NCI-H345 treated with DMSO at 0.1 percent for 48 hours (cell line): Measurements from ENCODE around the gene ZP3.
"Not testable (repeated sequence)": the region's sequence is repeated elsewhere in the genome, so short reads cannot be mapped to it uniquely, and the experiment has no call there.

Experiments used
- DNase-seq: peaks from one replicate; lab custom pipeline; 2025; ENCODE audit not compliant: unreplicated experiment; lab: John Stamatoyannopoulos, UW

The ZP3 gene

DNA sequence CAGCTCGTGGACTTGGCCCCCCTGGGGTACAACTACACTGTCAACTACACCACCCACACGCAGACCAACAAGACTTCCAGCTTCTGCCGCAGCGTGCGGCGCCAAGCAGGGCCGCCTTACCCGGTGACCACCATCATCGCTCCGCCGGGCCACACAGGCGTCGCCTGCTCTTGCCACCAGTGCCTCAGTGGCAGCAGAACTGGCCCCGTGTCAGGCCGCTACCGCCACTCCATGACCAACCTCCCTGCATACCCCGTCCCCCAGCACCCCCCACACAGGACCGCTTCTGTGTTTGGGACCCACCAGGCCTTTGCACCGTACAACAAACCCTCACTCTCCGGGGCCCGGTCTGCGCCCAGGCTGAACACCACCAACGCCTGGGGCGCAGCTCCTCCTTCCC lies 57.9 kb downstream of the ZP3 start:
- not testable (repeated sequence) for DNase-seq

GRCh38 chr7:76483081-76483480 lies 58.3 kb downstream of the ZP3 start:
- not testable (repeated sequence) for DNase-seq

- DNase-seq, result not testable (repeated sequence)
Observed at GRCh38 chr7:76484456-76484855, 59.7 kb downstream of the ZP3 start.

DNA sequence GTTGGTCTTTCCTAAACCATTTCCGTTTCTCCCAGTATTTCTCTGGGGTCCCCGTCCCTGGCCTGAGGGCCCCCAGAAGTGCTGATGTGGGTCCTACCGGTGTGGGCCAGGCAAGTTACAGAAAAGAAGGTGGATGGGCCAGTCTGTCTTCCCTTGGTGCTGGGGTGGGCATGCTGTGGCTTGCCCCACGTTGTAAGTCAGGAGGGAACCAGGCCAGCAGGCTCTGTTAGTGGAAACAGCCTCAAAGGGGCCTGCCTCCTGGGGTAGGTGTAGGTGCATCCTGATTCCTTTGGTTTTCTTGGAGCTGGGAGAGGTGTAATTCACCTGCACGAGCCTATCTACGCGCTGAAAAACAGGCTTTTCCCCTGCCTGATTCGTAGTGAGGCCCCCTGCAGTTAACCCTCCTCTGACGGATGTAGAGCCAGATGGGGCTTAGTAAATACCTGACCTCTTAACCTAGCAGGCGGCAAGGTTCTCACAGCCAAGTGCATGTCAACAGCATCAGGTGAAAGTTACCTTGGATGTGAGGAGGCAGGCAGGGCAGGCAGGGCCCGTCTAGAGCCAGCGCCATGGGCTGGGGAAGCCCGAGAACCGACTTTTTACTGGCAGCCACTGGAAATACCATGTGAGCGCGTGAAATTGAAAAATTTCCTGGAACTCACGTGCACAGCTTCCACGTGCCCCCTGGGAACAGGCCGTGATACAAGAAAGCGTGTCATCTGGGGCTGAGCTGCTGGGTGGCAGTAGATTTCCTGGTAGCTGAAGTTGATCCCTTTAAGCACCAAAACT lies 61.3 kb downstream of the ZP3 start:
- DNase-seq, result not testable (repeated sequence)

DNA sequence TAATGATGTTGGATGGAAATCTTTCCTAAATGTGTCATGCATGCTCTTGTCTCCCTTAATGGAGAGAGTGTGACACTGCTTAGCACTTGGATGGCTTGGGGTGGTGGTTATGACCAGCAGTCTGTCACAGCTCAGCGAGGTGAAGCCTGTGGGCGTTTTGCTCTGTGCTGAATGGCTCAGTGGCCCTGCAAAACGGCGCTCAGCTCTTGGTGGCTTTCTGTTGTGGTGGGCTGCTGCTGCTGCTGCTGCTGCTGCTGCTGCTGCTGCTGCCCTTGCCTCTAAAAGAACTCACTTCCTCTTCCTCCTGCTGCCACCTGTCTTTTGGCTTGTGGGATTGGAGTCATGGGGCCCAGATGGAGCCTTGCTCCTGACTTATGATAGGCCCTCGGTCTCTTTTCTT lies 61.9 kb downstream of the ZP3 start:
- DNase-seq, result not testable (repeated sequence)

DNA sequence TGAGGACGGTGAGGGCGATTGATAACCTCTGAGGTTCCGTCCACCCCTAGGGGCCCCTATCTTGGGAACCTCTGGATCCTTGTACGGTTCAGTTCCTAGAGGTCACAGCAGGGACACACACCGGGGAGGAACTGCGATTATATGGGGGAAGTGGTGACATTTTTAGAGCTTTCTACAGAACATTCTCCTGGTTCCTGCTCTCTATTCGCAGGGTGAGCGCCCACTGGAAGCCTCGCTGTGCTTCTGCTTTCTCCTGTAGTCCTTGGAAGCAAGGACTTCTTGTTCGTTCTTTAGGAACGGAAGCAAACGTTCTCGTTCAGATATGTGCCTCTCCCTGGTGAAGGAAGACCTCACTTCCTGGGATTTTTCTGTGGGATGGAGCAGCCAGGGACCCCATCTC lies 63.2 kb downstream of the ZP3 start:
- not testable (repeated sequence) for DNase-seq
